ENCODE data around the gene MGME1.

The MGME1 gene

DNA sequence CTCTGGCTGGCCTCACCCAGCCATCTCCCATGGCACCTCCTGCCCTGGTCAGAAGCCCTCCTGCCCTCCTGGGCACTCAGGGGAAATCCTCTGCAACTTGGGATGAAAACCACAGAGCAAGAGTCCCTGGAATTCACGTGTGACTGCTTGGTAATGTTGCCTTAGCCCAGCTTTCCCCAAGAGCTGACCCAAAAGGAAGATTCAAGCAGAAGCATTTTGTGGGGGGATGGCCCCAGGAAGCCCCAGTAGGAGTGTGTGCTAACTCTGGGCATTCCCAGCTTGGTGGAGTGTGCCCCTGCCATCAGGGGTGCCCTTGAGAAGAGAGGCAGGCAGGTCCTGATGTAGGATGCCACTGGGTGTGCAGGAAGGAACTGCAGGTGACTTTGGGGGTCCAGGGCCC lies 35.7 kb upstream of the MGME1 start:
- H3K9me3 ChIP-seq (ENCODE audit: insufficient read depth, low read depth, low read length), result no peaks in the 10 kb centered on the region
- no peak overlapping the region for H2AFZ ChIP-seq (ENCODE audit: low read length)
- H4K20me1 ChIP-seq (ENCODE audit: insufficient read depth, low read length, poor library complexity, severe bottlenecking), result no peaks in the 10 kb centered on the region
- no peaks in the 10 kb centered on the region for H3K79me2 ChIP-seq (ENCODE audit: insufficient read depth, low read length)
- no peaks in the 10 kb centered on the region for H3K36me3 ChIP-seq (ENCODE audit: insufficient read depth, low read length)
- no peak overlapping the region for H3K9ac ChIP-seq (ENCODE audit: low read depth, low read length, poor library complexity, severe bottlenecking)
- H3K4me3 ChIP-seq (ENCODE audit: low read length, poor library complexity, severe bottlenecking), result no peak overlapping the region
- no peak overlapping the region for H3K4me2 ChIP-seq (ENCODE audit: low read depth, low read length, poor library complexity, severe bottlenecking)
- peaks cover 8% of the 10 kb centered on the region for H3K4me1 ChIP-seq (ENCODE audit: insufficient read depth, low read length, poor library complexity, severe bottlenecking)
- no peaks in the 10 kb centered on the region for H3K9me2 ChIP-seq (replicated peaks; ENCODE audit: low read depth, low read length)
- TF ChIP-seq EZH2phosphoT487 (IDR thresholded peaks at IDR 0.05; ENCODE audit: borderline replicate concordance), result no peak
- TF ChIP-seq, protein P1, sequence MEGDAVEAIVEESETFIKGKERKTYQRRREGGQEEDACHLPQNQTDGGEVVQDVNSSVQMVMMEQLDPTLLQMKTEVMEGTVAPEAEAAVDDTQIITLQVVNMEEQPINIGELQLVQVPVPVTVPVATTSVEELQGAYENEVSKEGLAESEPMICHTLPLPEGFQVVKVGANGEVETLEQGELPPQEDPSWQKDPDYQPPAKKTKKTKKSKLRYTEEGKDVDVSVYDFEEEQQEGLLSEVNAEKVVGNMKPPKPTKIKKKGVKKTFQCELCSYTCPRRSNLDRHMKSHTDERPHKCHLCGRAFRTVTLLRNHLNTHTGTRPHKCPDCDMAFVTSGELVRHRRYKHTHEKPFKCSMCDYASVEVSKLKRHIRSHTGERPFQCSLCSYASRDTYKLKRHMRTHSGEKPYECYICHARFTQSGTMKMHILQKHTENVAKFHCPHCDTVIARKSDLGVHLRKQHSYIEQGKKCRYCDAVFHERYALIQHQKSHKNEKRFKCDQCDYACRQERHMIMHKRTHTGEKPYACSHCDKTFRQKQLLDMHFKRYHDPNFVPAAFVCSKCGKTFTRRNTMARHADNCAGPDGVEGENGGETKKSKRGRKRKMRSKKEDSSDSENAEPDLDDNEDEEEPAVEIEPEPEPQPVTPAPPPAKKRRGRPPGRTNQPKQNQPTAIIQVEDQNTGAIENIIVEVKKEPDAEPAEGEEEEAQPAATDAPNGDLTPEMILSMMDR (conservative IDR thresholded peaks at IDR 0.05; ENCODE audit: low read length), result no peak
- no peaks in the 10 kb centered on the region for H3F3A ChIP-seq (ENCODE audit: low read depth)
- H3K27me3 ChIP-seq (ENCODE audit: insufficient read depth, low read length, poor library complexity, severe bottlenecking), result no peaks in the 10 kb centered on the region

DNA sequence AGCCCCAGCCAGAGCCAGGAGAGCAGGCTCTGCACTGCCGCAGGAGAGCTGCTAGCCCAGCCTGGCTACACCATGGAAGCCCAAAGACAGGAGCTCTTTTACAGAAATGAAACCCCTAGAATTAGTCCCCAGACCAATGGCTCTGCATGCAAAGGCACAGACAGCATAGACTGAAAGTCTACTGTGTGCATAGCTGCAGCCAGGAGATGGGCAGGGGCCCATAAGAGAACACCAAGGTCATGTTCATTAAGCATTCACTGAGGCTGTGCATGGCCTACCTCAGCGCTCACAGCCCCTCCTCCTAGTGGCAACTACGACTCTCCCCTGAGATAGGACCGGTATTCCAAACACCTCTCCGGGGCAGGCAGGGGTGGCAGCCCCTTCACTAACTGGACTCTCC lies 35.1 kb upstream of the MGME1 start:
- Histone ChIP-seq H3K9me3 (ENCODE audit: insufficient read depth, low read depth, low read length) (no peaks in the 10 kb centered on the region), H3K4me2 (ENCODE audit: low read depth, low read length, poor library complexity, severe bottlenecking) (no peak overlapping the region), H3K9ac (ENCODE audit: low read depth, low read length, poor library complexity, severe bottlenecking) (no peak overlapping the region), H4K20me1 (ENCODE audit: insufficient read depth, low read length, poor library complexity, severe bottlenecking) (no peaks in the 10 kb centered on the region), H3K4me3 (ENCODE audit: low read length, poor library complexity, severe bottlenecking) (no peak overlapping the region), H3K36me3 (ENCODE audit: insufficient read depth, low read length) (no peaks in the 10 kb centered on the region), H3F3A (ENCODE audit: low read depth) (no peaks in the 10 kb centered on the region), H3K9me2 (replicated peaks; ENCODE audit: low read depth, low read length) (no peaks in the 10 kb centered on the region), H3K79me2 (ENCODE audit: insufficient read depth, low read length) (no peaks in the 10 kb centered on the region), H3K27me3 (ENCODE audit: insufficient read depth, low read length, poor library complexity, severe bottlenecking) (no peaks in the 10 kb centered on the region), H2AFZ (ENCODE audit: low read length) (no peak overlapping the region), H3K4me1 (ENCODE audit: insufficient read depth, low read length, poor library complexity, severe bottlenecking) (peaks cover 10% of the 10 kb centered on the region)
- TF ChIP-seq, protein P1 (conservative IDR thresholded peaks at IDR 0.05; ENCODE audit: low read length), result no peak
- no peak for TF ChIP-seq EZH2phosphoT487 (IDR thresholded peaks at IDR 0.05; ENCODE audit: borderline replicate concordance)

DNA sequence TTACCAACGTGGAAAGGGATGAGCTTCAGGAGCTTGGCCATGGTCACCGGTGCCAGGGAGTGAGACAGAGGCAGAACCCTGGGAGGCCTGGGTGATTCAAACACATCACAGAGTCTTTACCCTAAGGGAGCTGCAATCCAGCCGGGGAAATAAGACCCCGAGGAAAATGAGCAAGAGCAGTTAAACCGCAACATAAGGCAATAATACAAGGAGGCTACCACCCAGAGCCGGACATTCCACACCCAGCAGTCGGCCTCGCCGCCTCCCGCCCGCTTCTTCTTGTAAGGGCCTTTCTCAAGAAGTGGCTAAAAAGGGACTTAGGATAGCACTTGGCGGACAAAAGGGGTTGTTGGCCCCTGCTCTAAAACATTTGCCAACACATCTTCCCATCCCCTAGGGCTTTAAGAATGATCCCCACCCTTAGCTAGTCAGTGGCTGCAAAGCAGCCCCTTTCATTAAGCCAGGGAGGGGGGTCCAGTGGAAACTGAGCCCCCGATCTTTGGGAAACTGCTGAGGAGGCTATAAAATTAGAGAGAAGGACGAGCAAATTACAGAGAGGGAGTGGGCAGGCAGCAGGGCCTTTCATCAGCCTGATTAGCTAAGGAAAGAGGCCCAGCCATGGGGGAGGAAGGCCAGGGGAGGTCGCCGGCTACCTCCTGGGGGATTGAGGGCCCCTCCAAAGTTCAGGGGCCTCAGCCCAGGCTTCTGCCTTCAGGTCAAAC lies 34.5 kb upstream of the MGME1 start:
- TF ChIP-seq EZH2phosphoT487 (IDR thresholded peaks at IDR 0.05; ENCODE audit: borderline replicate concordance), result no peak
- TF ChIP-seq, protein P1 (conservative IDR thresholded peaks at IDR 0.05; ENCODE audit: low read length), result no peak

More for the DNA sequence above, 34.5 kb upstream of the MGME1 start:
- H3K9me2 ChIP-seq (replicated peaks; ENCODE audit: low read depth, low read length), result no peaks in the 10 kb centered on the region
- no peak overlapping the region for H3K4me2 ChIP-seq (ENCODE audit: low read depth, low read length, poor library complexity, severe bottlenecking)
- H2AFZ ChIP-seq (ENCODE audit: low read length), result no peak overlapping the region
- peaks cover 15% of the 10 kb centered on the region for H3K4me1 ChIP-seq (ENCODE audit: insufficient read depth, low read length, poor library complexity, severe bottlenecking)
- no peaks in the 10 kb centered on the region for H3K27me3 ChIP-seq (ENCODE audit: insufficient read depth, low read length, poor library complexity, severe bottlenecking)
- no peaks in the 10 kb centered on the region for H3F3A ChIP-seq (ENCODE audit: low read depth)
- H3K36me3 ChIP-seq (ENCODE audit: insufficient read depth, low read length), result no peaks in the 10 kb centered on the region
- H3K79me2 ChIP-seq (ENCODE audit: insufficient read depth, low read length), result no peaks in the 10 kb centered on the region
- H3K9ac ChIP-seq (ENCODE audit: low read depth, low read length, poor library complexity, severe bottlenecking), result no peak overlapping the region
- no peaks in the 10 kb centered on the region for H3K9me3 ChIP-seq (ENCODE audit: insufficient read depth, low read depth, low read length)
- H3K4me3 ChIP-seq (ENCODE audit: low read length, poor library complexity, severe bottlenecking), result no peak overlapping the region
- no peaks in the 10 kb centered on the region for H4K20me1 ChIP-seq (ENCODE audit: insufficient read depth, low read length, poor library complexity, severe bottlenecking)

Data from Loucy (cell line).